ENCODE results near the gene ZNF385D.

- TF ChIP-seq JUND (IDR thresholded peaks at IDR 0.05) (no peak), MAX (IDR thresholded peaks at IDR 0.05) (no peak), CTCF (IDR thresholded peaks at IDR 0.05; ENCODE audit: low read depth, low read length, missing input control) (no peak), ZBTB33 (IDR thresholded peaks at IDR 0.05) (no peak), EGR1 (IDR thresholded peaks at IDR 0.05; ENCODE audit: low read depth in 2 of 2) (no peak), REST (IDR thresholded peaks at IDR 0.05) (no peak), FOXA1 (IDR thresholded peaks at IDR 0.05) (no peak)
Observed at GRCh38 chr3:21372316-21372715, 378.7 kb downstream of the ZNF385D start.

All from liver (tissue), 3 donors.